GM12872 (cell line): ENCODE results near the gene DNM1L.

Source experiments
- TF ChIP-seq, protein P1 (sequence below): IDR thresholded peaks from 3 replicates; pipeline ENCODE4 v1.5.1; 2011; ENCODE audit warnings: low read depth, mild to moderate bottlenecking, low read length, moderate library complexity; ENCODE audit not compliant: insufficient read depth

DNM1L gene

GRCh38 chr12:32761716-32762115 lies 82.6 kb downstream of the DNM1L start:
- TF ChIP-seq, protein P1, sequence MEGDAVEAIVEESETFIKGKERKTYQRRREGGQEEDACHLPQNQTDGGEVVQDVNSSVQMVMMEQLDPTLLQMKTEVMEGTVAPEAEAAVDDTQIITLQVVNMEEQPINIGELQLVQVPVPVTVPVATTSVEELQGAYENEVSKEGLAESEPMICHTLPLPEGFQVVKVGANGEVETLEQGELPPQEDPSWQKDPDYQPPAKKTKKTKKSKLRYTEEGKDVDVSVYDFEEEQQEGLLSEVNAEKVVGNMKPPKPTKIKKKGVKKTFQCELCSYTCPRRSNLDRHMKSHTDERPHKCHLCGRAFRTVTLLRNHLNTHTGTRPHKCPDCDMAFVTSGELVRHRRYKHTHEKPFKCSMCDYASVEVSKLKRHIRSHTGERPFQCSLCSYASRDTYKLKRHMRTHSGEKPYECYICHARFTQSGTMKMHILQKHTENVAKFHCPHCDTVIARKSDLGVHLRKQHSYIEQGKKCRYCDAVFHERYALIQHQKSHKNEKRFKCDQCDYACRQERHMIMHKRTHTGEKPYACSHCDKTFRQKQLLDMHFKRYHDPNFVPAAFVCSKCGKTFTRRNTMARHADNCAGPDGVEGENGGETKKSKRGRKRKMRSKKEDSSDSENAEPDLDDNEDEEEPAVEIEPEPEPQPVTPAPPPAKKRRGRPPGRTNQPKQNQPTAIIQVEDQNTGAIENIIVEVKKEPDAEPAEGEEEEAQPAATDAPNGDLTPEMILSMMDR, result no peak

DNA sequence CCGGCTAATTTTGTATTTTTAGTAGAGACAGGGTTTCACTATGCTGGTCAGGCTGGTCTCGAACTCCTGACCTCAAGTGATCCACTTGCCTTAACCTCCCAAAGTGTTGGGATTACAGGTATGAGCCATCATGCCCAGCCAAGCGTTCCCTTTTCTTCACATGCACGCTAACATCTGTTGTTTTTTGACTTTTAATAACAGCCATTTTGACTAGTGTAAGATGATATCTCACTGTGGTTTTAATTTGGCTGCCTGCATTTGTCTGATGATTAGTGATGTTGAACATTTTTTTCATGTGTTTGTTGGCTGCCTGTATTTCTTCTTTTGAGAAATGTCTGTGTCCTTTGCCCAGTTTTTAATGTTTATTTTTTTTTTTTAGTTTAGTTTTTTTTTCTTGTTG lies 86.8 kb downstream of the DNM1L start:
- TF ChIP-seq, protein P1, result no peak

GRCh38 chr12:32768518-32768917 lies 89.4 kb downstream of the DNM1L start:
- TF ChIP-seq, protein P1, result no peak

DNA sequence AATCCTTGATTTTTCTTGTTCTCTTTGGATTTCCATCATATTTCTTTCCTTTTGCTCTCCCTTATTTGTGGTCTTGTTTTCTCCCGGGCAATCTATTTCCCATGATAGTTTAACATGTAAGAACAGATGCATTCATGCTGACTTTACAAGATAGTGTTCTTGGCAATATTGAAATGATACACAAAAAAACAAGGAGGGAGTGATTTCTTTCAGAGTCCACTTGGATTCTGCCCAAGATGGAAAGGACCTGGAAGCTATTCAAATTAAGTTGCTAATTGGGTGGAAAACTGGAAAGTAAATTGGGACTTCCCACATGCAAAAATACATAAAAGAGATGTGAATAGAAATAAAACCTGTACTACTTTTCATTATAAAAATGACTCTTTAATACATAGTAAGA lies 91.0 kb downstream of the DNM1L start:
- TF ChIP-seq, protein P1, result no peak

GRCh38 chr12:32773691-32774090 lies 94.6 kb downstream of the DNM1L start:
- TF ChIP-seq, protein P1, result no peak

- TF ChIP-seq, protein P1, result no peak
Measured at GRCh38 chr12:32776258-32776657, 97.2 kb downstream of the DNM1L start.

DNA sequence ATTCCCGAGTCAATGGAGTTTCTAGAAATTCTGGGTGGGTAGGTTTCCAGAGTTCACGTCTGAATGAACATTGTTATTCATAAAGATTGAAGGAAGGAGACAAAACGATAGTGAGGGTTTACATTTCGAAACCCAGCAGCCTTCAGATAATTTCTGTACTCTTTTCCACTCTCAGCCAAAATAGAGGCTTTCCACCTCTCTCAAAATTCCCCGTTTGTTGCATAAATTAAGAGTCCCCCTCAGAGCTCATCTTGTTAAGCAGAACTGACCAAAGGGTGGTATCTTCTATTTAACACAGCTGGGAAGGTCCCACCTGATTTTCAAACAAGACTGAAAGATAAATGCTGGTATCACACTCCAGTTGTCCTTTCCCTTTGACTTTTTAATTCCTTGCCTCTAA lies 98.1 kb downstream of the DNM1L start:
- TF ChIP-seq, protein P1, result no peak
